ENCODE data around the gene IVNS1ABP.

GRCh38 chr1:185348985-185349384 is 31.9 kb upstream of the IVNS1ABP start:
- TF ChIP-seq EP300 (IDR thresholded peaks at IDR 0.05) (no peak), CTCF (IDR thresholded peaks at IDR 0.05) (no peak), POLR2A (IDR thresholded peaks at IDR 0.05) (no peak)
